Gastrocnemius medialis (tissue), 4 donors: ENCODE measurements around the gene AQP5.

ENCODE experiments used
- POLR2A ChIP-seq, 2 donors: fragments of 450-650 bp; IDR thresholded peaks; one replicate each; pipeline ENCODE4 v1.6.1; 2017; ENCODE audit warnings: antibody characterized with exemption in 2 of 2, mild to moderate bottlenecking in 2 of 2, moderate library complexity in 2 of 2
- TF ChIP-seq, protein P1 (sequence below), 5 experiments: fragments of 450-650 bp in 3 of 5; fragments of 200-600 bp in 2 of 5; sonication (generic) in 2 of 5; IDR thresholded peaks in 4 of 5; conservative IDR thresholded peaks in 1 of 5; 1 replicate in 4 of 5; 2 replicates in 1 of 5; pipeline ENCODE4 v1.5.1; 2016 to 2019; ENCODE audit warnings: antibody characterized with exemption in 5 of 5, mild to moderate bottlenecking in 3 of 5, moderate library complexity in 3 of 5

GRCh38 chr12:50005175-50005574, 43.5 kb downstream of the AQP5 start:
- TF ChIP-seq, protein P1, sequence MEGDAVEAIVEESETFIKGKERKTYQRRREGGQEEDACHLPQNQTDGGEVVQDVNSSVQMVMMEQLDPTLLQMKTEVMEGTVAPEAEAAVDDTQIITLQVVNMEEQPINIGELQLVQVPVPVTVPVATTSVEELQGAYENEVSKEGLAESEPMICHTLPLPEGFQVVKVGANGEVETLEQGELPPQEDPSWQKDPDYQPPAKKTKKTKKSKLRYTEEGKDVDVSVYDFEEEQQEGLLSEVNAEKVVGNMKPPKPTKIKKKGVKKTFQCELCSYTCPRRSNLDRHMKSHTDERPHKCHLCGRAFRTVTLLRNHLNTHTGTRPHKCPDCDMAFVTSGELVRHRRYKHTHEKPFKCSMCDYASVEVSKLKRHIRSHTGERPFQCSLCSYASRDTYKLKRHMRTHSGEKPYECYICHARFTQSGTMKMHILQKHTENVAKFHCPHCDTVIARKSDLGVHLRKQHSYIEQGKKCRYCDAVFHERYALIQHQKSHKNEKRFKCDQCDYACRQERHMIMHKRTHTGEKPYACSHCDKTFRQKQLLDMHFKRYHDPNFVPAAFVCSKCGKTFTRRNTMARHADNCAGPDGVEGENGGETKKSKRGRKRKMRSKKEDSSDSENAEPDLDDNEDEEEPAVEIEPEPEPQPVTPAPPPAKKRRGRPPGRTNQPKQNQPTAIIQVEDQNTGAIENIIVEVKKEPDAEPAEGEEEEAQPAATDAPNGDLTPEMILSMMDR (IDR thresholded peaks at IDR 0.05 in 4 of 5, conservative IDR thresholded peaks at IDR 0.05 in 1 of 5), result no peak
- TF ChIP-seq POLR2A (IDR thresholded peaks at IDR 0.05), result no peak
